ENCODE data around the gene CEP295NL. TPM values are rescaled to one million over a fixed set of nuclear protein-coding genes. Genes with fewer than 3 reads are reported as not detected.
"Not testable (repeated sequence)": the region's sequence is repeated elsewhere in the genome, so short reads cannot be mapped to it uniquely, and the experiment has no call there.

CEP295NL gene
- total and polyA plus RNA-seq, 2 of the 8 experiments (the other 6 are each of a cell fraction or from before 2014, with no cell fraction given) = 0.06 to 2.0 TPM

GRCh38 chr17:78911543-78911942 is 8.5 kb upstream of the CEP295NL start:
- H3K27ac ChIP-seq (ENCODE audit: low read depth, low read length); DNase-seq (ENCODE audit: low read depth in 1 of 2, low spot score in 2 of 2); H2BK120ac ChIP-seq (replicated peaks; ENCODE audit: low read depth, low read length); H2BK15ac ChIP-seq (ENCODE audit: low read length); H4K20me1 ChIP-seq (replicated peaks in 1 of 2; ENCODE audit: control insufficient read depth in 1 of 2, insufficient read depth in 2 of 2, low read length in 2 of 2); H4K91ac ChIP-seq (replicated peaks; ENCODE audit: insufficient read length, low read length); H3K56ac ChIP-seq (replicated peaks; ENCODE audit: insufficient read length, low read depth, low read length); H3K9ac ChIP-seq (replicated peaks in 1 of 4; ENCODE audit: extremely low read depth in 1 of 4, low read depth in 3 of 4, low read length in 3 of 4); H4K8ac ChIP-seq (ENCODE audit: extremely low read depth, insufficient read depth, low read length); H3K79me1 ChIP-seq (ENCODE audit: low read depth, low read length); H3K4ac ChIP-seq (replicated peaks; ENCODE audit: insufficient read length, low read depth, low read length); H3K23ac ChIP-seq (ENCODE audit: insufficient read length); H3K4me2 ChIP-seq (ENCODE audit: insufficient read depth in 1 of 2, low read depth in 2 of 2, low read length in 2 of 2); H2BK5ac ChIP-seq (ENCODE audit: low read depth, low read length); POLR2A ChIA-PET (ENCODE audit: partially characterized antibody); H4K5ac ChIP-seq (ENCODE audit: insufficient read length, low read depth, low read length); H3K18ac ChIP-seq (ENCODE audit: extremely low read depth, low read length); H3K9me3 ChIP-seq (ENCODE audit: insufficient read depth in 2 of 2, low read depth in 1 of 2, low read length in 1 of 2); H2BK20ac ChIP-seq (ENCODE audit: low read length); H2BK12ac ChIP-seq (ENCODE audit: low read depth, low read length); H3K23me2 ChIP-seq (ENCODE audit: low read depth, low read length); H3K4me3 ChIP-seq (ENCODE audit: extremely low read depth in 1 of 4, insufficient read depth in 2 of 4, low read depth in 3 of 4, low read length in 4 of 4); H3K36me3 ChIP-seq (ENCODE audit: control insufficient read depth in 2 of 4, insufficient read depth in 4 of 4, low read length in 3 of 4); H3K27me3 ChIP-seq (replicated peaks in 1 of 4; ENCODE audit: control insufficient read depth in 3 of 4, extremely low read depth in 1 of 4, insufficient read depth in 3 of 4, low read length in 3 of 4); H3K14ac ChIP-seq (ENCODE audit: insufficient read length); H2AFZ ChIP-seq (ENCODE audit: low read length); H2AK5ac ChIP-seq (ENCODE audit: low read depth, low read length); FAIRE-seq: not testable (repeated sequence)
- Histone ChIP-seq H3K79me2 (ENCODE audit: control insufficient read depth in 1 of 2, insufficient read depth in 2 of 2, low read length in 2 of 2) (peaks cover 0 to 39% of the 10 kb centered on the region in 2 experiments; a peak in 2 of 4 replicates), H3K4me1 (replicated peaks in 1 of 4; ENCODE audit: control insufficient read depth in 3 of 4, insufficient read depth in 4 of 4, low read length in 3 of 4) (peaks cover 0 to 12% (median 6%) of the 10 kb centered on the region in 4 experiments)
- CTCF ChIA-PET (ENCODE audit: partially characterized antibody) = interaction anchor here (1.0 to 4.2 kb wide), 3 partner anchors 10 to 60 kb away, joined by 3 to 10 read pairs (median 3); no protein-coding TSS in a partner anchor
- WGBS, 2 experiments (ENCODE audit: extremely low coverage in 1 of 2, insufficient coverage in 1 of 2, insufficient read length in 1 of 2, insufficient replicate concordance in 2 of 2, low coverage in 1 of 2, low lambda C conversion rate in 2 of 2, missing lambda C conversion rate in 1 of 2) = 85% methylated on average over 7 of the region's 7 CpGs; no CpG with 5 or more reads in 1 of the 2 experiments

Data from H1 (cell line).